Fibroblast of skin of right quadriceps (primary cell): ENCODE data around the gene C1QTNF1.
"Not testable (repeated sequence)": the region's sequence is repeated elsewhere in the genome, so short reads cannot be mapped to it uniquely, and the experiment has no call there.

Experiments
- DNase-seq: peaks from one replicate; pipeline ENCODE4 v3.0.0-alpha.2; 2013

C1QTNF1 gene

GRCh38 chr17:79062691-79063090, 38.7 kb downstream of the C1QTNF1 start:
- DNase-seq = no peak

GRCh38 chr17:79064026-79064425, 40.1 kb downstream of the C1QTNF1 start:
- no peak for DNase-seq

- DNase-seq = no peak
These were observed 41.2 kb downstream of the C1QTNF1 start for GRCh38 chr17:79065105-79065670.

GRCh38 chr17:79066963-79067362, 43.0 kb downstream of the C1QTNF1 start:
- no peak for DNase-seq

GRCh38 chr17:79070266-79070880, 46.4 kb downstream of the C1QTNF1 start:
- no peak for DNase-seq

GRCh38 chr17:79071161-79071740, 47.3 kb downstream of the C1QTNF1 start:
- DNase-seq = no peak

GRCh38 chr17:79072544-79072943, 48.6 kb downstream of the C1QTNF1 start:
- no peak for DNase-seq

- DNase-seq = no peak
These were observed 49.2 kb downstream of the C1QTNF1 start for GRCh38 chr17:79073016-79073705.

- DNase-seq = no peak
These were observed 49.7 kb downstream of the C1QTNF1 start for GRCh38 chr17:79073706-79074088.

GRCh38 chr17:79074121-79074648, 50.2 kb downstream of the C1QTNF1 start:
- DNase-seq = not testable (repeated sequence)

- peak; percentile 89 for DNase-seq
These were observed 50.9 kb downstream of the C1QTNF1 start, which contains the start of gene ENGASE for GRCh38 chr17:79074649-79075445. Gene ENGASE (plus strand): TSS chr17:79074824. CDS start chr17:79074945, 121 bp downstream.

GRCh38 chr17:79075446-79075750, 51.4 kb downstream of the C1QTNF1 start:
- no peak for DNase-seq

GRCh38 chr17:79075861-79076406, 52.0 kb downstream of the C1QTNF1 start:
- no peak for DNase-seq

GRCh38 chr17:79077587-79077986, 53.6 kb downstream of the C1QTNF1 start:
- no peak for DNase-seq

GRCh38 chr17:79078476-79079190, 54.7 kb downstream of the C1QTNF1 start:
- no peak for DNase-seq

GRCh38 chr17:79079421-79080200, 55.6 kb downstream of the C1QTNF1 start:
- DNase-seq = no peak

GRCh38 chr17:79080349-79080748, 56.4 kb downstream of the C1QTNF1 start:
- no peak for DNase-seq

GRCh38 chr17:79080761-79081290, 56.9 kb downstream of the C1QTNF1 start:
- no peak for DNase-seq

- no peak for DNase-seq
These were observed 57.8 kb downstream of the C1QTNF1 start for GRCh38 chr17:79081571-79082276.
